Tibial nerve (tissue), 4 donors: ENCODE results near the gene PCDHGA2.
A peak's percentile ranks its signal among the peaks of the same experiment; 100 is the strongest.

ENCODE experiments used
- EP300 ChIP-seq, 2 donors: sonication (generic); formaldehyde crosslinking; IDR thresholded peaks; one replicate each; pipeline ENCODE4 v1.6.1; 2017; ENCODE audit warnings: antibody characterized with exemption in 2 of 2, mild to moderate bottlenecking in 1 of 2
- POLR2A ChIP-seq, 2 donors: fragments of 450-650 bp; IDR thresholded peaks; one replicate each; pipeline ENCODE4 v1.6.1; 2017; ENCODE audit warnings: antibody characterized with exemption in 2 of 2, mild to moderate bottlenecking in 2 of 2, moderate library complexity in 2 of 2
- TF ChIP-seq, protein P1 (sequence below), 5 experiments: fragments of 200-600 bp in 3 of 5; fragments of 450-650 bp in 2 of 5; sonication (generic) in 3 of 5; IDR thresholded peaks; one replicate each; pipeline ENCODE4 v1.5.1; 2016 to 2019; ENCODE audit warnings: antibody characterized with exemption in 5 of 5, mild to moderate bottlenecking in 3 of 5, moderate library complexity in 2 of 5

GRCh38 chr5:141326088-141326854 is 12.3 kb upstream of the PCDHGA2 start:
- TF ChIP-seq POLR2A (IDR thresholded peaks at IDR 0.05) (peak; percentile 12 to 40), EP300 (IDR thresholded peaks at IDR 0.05) (peak in 1 of 2 donors; percentile 52)
- TF ChIP-seq, protein P1, sequence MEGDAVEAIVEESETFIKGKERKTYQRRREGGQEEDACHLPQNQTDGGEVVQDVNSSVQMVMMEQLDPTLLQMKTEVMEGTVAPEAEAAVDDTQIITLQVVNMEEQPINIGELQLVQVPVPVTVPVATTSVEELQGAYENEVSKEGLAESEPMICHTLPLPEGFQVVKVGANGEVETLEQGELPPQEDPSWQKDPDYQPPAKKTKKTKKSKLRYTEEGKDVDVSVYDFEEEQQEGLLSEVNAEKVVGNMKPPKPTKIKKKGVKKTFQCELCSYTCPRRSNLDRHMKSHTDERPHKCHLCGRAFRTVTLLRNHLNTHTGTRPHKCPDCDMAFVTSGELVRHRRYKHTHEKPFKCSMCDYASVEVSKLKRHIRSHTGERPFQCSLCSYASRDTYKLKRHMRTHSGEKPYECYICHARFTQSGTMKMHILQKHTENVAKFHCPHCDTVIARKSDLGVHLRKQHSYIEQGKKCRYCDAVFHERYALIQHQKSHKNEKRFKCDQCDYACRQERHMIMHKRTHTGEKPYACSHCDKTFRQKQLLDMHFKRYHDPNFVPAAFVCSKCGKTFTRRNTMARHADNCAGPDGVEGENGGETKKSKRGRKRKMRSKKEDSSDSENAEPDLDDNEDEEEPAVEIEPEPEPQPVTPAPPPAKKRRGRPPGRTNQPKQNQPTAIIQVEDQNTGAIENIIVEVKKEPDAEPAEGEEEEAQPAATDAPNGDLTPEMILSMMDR (IDR thresholded peaks at IDR 0.05): peak; percentile 11 to 57 (median 15)
